ENCODE results near the gene PRICKLE1.

PRICKLE1 gene

DNA sequence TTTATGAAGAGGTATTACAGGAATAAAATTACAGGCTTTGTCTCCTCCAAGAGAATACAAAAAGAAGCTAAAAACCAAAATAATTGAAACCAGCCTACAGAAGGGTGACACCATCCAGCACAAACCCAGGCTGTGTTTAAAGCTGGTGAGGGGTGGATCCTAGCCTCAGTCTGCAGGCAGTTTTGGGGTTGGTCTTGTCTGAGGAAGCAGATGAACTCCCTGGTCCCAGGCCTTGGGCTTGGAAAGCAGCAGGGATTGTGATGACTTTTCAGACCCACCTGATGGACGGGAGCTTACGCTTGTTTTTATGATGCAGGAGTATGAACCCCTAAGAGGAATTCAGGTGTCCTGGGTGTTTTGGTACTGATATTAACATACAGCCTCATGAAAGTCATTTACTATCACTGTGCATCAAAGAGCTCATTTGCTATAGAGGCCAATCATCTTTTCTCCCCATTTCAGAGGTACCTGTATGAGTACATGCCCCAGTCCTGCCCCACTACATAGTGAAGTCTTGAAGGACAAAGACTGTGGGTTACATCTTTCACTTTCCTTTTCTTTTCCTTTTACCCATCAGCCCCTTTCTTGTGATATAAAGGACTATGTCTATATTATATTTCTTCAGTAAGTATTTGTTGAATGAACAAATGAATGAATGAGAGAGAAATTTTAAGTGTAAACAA is 18.1 kb downstream of the PRICKLE1 start:
- DNase-seq (ENCODE audit: low read depth) = no peak
- TF ChIP-seq, protein P1, sequence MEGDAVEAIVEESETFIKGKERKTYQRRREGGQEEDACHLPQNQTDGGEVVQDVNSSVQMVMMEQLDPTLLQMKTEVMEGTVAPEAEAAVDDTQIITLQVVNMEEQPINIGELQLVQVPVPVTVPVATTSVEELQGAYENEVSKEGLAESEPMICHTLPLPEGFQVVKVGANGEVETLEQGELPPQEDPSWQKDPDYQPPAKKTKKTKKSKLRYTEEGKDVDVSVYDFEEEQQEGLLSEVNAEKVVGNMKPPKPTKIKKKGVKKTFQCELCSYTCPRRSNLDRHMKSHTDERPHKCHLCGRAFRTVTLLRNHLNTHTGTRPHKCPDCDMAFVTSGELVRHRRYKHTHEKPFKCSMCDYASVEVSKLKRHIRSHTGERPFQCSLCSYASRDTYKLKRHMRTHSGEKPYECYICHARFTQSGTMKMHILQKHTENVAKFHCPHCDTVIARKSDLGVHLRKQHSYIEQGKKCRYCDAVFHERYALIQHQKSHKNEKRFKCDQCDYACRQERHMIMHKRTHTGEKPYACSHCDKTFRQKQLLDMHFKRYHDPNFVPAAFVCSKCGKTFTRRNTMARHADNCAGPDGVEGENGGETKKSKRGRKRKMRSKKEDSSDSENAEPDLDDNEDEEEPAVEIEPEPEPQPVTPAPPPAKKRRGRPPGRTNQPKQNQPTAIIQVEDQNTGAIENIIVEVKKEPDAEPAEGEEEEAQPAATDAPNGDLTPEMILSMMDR (IDR thresholded peaks at IDR 0.05; ENCODE audit: low read depth, low read length, missing control alignments) = no peak
- H3K4me3 ChIP-seq (ENCODE audit: low read depth, low read length) = no peak overlapping the region

DNA sequence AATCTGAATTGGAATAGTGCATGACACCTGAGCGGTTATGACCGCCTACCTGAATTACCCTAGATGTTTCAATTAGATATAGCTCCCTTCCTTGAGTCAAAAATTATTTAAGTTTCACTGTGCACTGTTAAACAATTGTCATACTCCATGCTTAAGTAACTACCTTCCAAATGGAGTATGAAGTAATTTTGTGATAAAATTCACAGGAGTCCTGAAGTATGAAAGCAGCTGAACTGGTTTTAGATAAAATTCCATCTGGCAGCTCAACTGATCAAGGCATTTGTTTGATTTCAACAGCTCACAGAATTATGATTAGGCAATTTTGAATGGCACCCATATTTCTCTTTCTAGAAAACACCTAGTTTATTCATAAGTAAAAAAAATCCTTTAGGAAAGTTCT is 19.5 kb downstream of the PRICKLE1 start:
- no peak overlapping the region for H3K4me3 ChIP-seq (ENCODE audit: low read depth, low read length)
- no peak for DNase-seq (ENCODE audit: low read depth)

DNA sequence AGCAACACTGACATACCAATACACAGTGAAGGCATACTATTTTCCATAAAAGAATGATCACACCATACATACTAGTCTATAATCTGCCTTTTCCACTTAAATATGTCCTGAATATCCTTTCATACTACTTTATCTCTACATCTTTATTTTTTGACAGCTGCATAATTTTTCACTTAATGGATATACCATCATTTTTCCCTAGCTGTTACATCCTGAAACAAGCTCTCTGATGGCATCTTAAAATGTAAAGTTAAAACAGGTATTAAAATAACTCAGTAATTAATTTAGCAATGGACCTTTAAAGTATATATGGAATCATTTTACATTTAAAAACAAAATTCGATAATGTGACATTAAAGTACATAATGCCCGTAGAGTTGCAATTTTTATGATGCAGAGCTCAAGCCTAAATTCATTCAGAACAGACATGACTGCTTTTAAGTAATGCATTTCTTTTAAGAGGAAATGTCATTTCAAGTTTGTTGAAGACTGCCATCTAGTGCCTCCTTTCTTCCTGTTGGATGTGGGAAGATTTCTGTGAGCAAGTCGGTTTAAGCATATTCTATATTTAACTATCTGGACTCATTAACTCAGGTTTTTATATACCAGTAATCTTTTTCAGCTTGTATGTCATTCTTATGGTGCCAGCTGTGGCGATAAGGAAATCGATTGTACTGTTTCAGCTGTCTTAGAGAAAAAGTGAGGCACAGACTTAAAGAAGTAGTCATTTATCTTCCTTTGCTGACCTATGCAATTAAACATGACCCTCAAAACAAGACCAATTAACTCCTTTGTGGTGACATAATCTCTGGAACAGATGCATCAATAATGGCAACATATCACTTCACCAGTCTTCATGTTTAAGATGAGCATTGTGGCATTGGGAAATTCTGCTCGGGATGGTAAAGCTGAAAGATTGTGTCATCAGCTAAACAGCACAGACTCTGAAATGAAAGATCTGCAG is 20.3 kb downstream of the PRICKLE1 start:
- peak; percentile 29 for DNase-seq (ENCODE audit: low read depth)
- no peak overlapping the region for H3K4me3 ChIP-seq (ENCODE audit: low read depth, low read length)
- TF ChIP-seq, protein P1 (IDR thresholded peaks at IDR 0.05; ENCODE audit: low read depth, low read length, missing control alignments) = peak; percentile 54

More for the DNA sequence above, 19.5 kb downstream of the PRICKLE1 start:
- TF ChIP-seq, protein P1 (IDR thresholded peaks at IDR 0.05; ENCODE audit: low read depth, low read length, missing control alignments) = no peak

DNA sequence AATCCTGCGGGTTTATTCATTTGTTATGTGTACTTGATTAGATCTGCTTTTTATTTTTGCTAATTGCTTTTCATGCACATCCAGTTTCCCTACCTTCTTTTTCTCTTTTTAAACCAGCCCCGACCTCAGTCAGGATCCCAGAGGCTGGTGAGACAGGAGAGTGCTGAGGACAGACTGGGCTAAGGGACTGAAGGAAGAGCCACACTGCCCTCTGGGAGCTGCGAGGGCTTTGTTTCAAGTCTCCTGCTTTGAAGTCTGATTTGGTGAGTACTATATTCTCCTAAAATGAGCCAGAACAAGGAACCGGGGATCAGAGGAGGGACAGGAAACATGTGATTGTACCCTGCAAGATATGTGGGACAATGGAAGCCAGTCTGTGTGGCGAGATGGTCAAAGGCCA is 23.9 kb downstream of the PRICKLE1 start:
- TF ChIP-seq, protein P1 (IDR thresholded peaks at IDR 0.05; ENCODE audit: low read depth, low read length, missing control alignments) = no peak
- no peak for DNase-seq (ENCODE audit: low read depth)

DNA sequence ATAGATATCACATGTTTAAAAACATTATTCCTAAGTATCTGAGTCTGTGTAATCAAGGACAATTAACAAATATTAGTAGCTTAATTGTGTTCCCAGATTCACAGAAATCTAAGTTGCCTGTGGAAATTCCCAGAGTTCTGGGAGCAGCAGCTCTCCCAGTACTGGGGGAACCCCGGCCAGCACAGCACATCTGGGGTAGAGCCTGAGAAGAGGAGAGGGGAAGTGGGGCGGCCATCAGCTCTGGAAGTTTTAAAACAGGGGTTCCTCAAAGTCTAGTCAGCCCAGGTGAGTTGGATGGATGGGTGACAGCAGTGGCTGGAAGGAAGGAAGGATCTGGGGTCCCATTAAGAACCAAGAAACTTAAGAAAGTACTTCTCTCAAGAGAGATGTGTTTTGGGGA is 24.6 kb downstream of the PRICKLE1 start:
- DNase-seq (ENCODE audit: low read depth) = no peak
- TF ChIP-seq, protein P1 (IDR thresholded peaks at IDR 0.05; ENCODE audit: low read depth, low read length, missing control alignments) = no peak
- H3K4me3 ChIP-seq (ENCODE audit: low read depth, low read length) = no peak overlapping the region

More for the DNA sequence above, 23.9 kb downstream of the PRICKLE1 start:
- H3K4me3 ChIP-seq (ENCODE audit: low read depth, low read length) = no peak overlapping the region

DNA sequence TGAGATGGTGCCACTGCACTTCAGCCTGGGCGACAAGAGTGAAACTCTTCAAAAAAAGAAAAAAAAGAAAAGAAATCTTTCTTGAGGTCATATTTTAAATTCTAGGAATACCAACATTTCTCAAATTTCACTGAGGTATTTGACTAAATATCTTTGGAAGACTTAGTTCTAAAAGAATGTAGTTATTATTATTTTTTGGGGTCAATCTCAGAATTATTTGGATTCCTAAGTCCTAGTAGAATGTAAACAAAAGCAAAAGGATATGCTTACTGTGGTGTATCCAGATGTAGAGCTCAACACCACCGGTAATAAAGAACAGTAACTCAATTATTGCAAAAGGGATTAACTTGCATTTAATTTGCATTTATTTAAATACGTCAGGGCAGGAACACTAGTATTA is 25.0 kb downstream of the PRICKLE1 start:
- no peak for DNase-seq (ENCODE audit: low read depth)
- TF ChIP-seq, protein P1 (IDR thresholded peaks at IDR 0.05; ENCODE audit: low read depth, low read length, missing control alignments) = no peak
- no peak overlapping the region for H3K4me3 ChIP-seq (ENCODE audit: low read depth, low read length)
